ENCODE results near the gene GOLGA1.
A peak's percentile ranks its signal among the peaks of the same experiment; 100 is the strongest.

The GOLGA1 gene

GRCh38 chr9:124869986-124870560 lies 70.8 kb downstream of the GOLGA1 start:
- peaks cover 23% of the 10 kb centered on the region for H3K36me3 Mint-ChIP-seq (ENCODE audit: low read depth)
- peaks cover 54% of the 10 kb centered on the region for H3K4me1 Mint-ChIP-seq
- no peaks in the 10 kb centered on the region for H3K9me3 Mint-ChIP-seq

DNA sequence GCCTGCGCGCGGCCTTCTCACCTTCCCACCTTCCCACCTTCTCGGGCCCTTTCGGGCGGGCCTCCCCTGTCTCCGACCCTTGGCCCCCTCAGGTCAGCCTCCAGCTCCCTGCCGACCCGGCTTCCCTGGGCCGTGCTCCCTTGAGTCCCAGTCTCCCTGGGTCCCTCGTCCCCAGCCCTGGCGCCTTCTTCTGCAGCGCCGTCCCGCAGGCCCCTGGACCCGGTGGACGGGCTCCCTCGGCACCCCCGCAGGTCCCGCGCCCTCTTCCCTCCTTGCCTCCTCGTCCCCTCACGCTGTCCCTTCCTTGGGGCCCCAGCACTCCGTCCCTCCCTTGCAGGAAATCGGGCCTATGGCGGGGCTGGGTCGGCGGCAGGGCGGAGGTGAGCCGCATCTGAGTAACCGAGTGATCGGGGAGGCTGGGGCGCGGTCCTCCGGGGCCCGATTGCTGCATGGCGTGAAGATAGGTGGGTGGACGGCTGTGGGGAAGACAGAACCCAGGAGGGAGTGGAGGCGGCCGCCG lies 71.4 kb downstream of the GOLGA1 start:
- Mint-ChIP-seq H3K27me3 (ENCODE audit: low read depth, poor library complexity) (peaks cover 3% of the 10 kb centered on the region), H3K27ac (peak overlapping the region; percentile 79), H3K4me1 (peaks cover 54% of the 10 kb centered on the region), H3K9me3 (no peaks in the 10 kb centered on the region), H3K4me3 (peak overlapping the region; percentile 93), H3K36me3 (ENCODE audit: low read depth) (peaks cover 17% of the 10 kb centered on the region)
- DNase-seq, result peak; percentile 53
- no peak for TF ChIP-seq CTCF (IDR thresholded peaks at IDR 0.05)

More at GRCh38 chr9:124869986-124870560, 70.8 kb downstream of the GOLGA1 start:
- peak; percentile 49 for DNase-seq
- peak overlapping the region; percentile 93 for H3K4me3 Mint-ChIP-seq
- peaks cover 3% of the 10 kb centered on the region for H3K27me3 Mint-ChIP-seq (ENCODE audit: low read depth, poor library complexity)
- H3K27ac Mint-ChIP-seq, result peak overlapping the region; percentile 79
- TF ChIP-seq CTCF (IDR thresholded peaks at IDR 0.05), result no peak

DNA sequence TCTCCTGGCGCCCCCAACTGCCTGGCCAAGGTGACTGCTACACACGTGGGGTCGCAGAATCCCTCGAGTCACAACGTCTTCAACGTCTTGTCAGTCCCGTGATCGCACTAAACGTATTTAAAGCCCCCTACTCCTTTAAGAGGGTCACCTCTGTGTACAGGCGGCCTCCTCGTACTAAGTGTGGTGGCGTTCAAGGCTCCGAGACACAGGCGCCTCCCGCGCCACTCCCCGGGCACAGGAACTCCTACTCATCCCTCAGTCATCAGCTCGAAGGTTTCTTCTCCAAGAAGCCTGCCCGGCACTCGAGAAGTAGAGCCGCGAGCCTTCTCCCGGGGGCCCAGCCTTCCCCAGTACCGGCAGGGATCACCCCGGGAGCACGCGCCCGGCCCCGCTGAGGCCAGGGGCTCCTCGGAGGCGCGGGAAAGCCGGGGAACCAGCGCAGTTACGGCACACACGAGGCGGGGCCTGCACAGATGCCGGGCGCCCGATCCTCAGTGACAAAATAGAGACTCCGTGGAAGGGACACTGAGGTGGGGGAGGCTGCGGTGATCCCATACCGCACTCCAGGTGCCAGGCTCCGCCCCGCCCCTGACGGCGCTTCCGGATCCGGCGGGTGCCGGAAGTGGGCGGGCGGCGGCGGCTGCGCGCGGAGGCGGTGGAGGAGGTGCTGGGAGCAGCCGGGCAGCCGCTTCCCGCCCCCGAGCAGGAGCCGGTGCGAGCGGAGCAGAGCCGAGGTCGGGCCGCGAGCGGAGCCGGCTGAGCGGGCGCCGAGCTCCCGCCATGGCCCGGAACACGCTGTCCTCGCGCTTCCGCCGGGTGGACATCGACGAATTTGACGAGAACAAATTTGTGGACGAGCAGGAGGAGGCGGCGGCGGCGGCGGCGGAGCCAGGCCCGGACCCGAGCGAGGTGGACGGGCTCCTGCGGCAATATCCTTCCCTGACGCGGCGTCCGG lies 72.1 kb downstream of the GOLGA1 start:
- Mint-ChIP-seq H3K27me3 (ENCODE audit: low read depth, poor library complexity) (peaks cover 6% of the 10 kb centered on the region), H3K9me3 (no peaks in the 10 kb centered on the region), H3K27ac (peak overlapping the region; percentile 88), H3K4me1 (peaks cover 56% of the 10 kb centered on the region), H3K4me3 (peak overlapping the region; percentile 97), H3K36me3 (ENCODE audit: low read depth) (peaks cover 17% of the 10 kb centered on the region)
- TF ChIP-seq CTCF (IDR thresholded peaks at IDR 0.05), result no peak
- peak; percentile 89 for DNase-seq

- no peak for TF ChIP-seq CTCF (IDR thresholded peaks at IDR 0.05)
- Mint-ChIP-seq H3K9me3 (no peaks in the 10 kb centered on the region), H3K27me3 (ENCODE audit: low read depth, poor library complexity) (peaks cover 6% of the 10 kb centered on the region), H3K4me3 (peak overlapping the region; percentile 69), H3K27ac (no peak overlapping the region), H3K4me1 (peaks cover 60% of the 10 kb centered on the region), H3K36me3 (ENCODE audit: low read depth) (peaks cover 27% of the 10 kb centered on the region)
- no peak for DNase-seq
Observed at GRCh38 chr9:124863371-124863871, 77.5 kb downstream of the GOLGA1 start.

DNA sequence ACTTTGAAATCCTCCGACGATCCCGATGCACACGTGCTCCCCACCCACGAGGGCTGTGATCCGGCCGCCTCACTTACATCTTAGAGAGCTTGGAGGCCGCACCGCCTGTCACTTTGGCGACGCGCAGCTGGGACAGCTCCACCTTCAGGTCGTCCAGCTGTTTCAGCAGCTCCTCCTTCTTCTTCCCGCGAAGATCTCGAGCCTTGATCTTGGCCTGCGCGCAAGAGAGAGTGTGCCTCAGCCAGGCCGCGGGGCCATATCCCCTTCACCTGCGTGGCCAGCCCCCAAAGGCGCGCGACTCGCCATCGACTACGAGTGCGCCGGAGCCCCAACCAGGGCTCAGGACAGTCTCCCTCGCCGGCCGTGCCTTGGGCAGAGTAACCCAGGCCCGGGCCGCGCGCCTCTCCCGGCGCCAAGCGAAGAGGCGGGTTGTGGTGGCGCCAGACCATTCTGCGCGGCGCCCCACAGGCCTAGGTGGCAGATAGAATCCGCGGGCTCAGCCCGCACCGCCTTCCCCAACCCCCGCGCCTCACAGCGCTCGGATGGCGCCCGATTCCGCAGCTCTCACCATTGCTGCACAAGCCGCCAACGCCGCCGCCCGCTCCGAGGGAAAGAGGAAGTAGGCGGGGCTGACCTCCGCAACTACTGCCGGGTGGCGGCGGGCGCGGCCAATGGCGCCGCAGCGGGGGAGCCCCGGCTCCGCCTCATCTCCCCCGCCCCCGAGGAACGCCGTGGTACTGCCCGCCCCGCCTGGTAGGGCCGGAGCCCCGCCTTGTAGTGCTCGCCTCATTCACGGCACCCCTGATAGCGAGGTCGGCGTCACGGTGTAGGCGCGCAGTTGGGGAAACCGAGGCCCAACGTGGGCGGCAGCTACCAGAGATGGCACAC lies 79.3 kb downstream of the GOLGA1 start, which contains the start of the genes ARPC5L and RPL35:
ARPC5L (plus strand) TSS at position 789 of the 888 bp plus-strand sequence. CDS start 7,161 bp downstream, outside the sequence.
RPL35 (minus strand) TSS at position 616 of the 888 bp plus-strand sequence; CDS start at position 571, 45 bp downstream.
- Mint-ChIP-seq H3K4me3 (peak within 1 kb of the TSS; percentile 92), H3K27me3 (ENCODE audit: low read depth, poor library complexity) (peaks cover 6% of the 10 kb centered on the region), H3K27ac (peak within 1 kb of the TSS; percentile 99), H3K4me1 (peaks cover 41% of the 10 kb centered on the region), H3K9me3 (no peaks in the 10 kb centered on the region), H3K36me3 (ENCODE audit: low read depth) (peaks cover 36% of the 10 kb centered on the region)
- TF ChIP-seq CTCF (IDR thresholded peaks at IDR 0.05), result no peak
- peak; percentile 96 for DNase-seq
